HL-60 (cell line): ENCODE data around the gene PLCD4.

Experiments used
- DNase-seq, 2 experiments: peaks; one replicate each; pipeline ENCODE4 v3.0.0-alpha.2; 2010 to 2020; ENCODE audit warnings: low read depth in 1 of 2, low spot score in 1 of 2
- H3K27ac ChIP-seq: fragments of 250-450 bp; sonication (Bioruptor Pico); replicated peaks from 2 replicates; pipeline ENCODE4 v1.5.1; 2020; ENCODE audit warnings: mild to moderate bottlenecking, moderate library complexity
- H3K27me3 ChIP-seq: fragments of 250-450 bp; sonication (Bioruptor Pico); 2 replicates; pipeline ENCODE4 v1.5.1; 2021; ENCODE audit warnings: mild to moderate bottlenecking, moderate library complexity; ENCODE audit not compliant: insufficient read depth, poor library complexity, severe bottlenecking
- H3K4me3 ChIP-seq: replicated peaks from 2 replicates; pipeline ENCODE4 v1.5.1; 2011; ENCODE audit warnings: mild to moderate bottlenecking, control low read depth, low read length; ENCODE audit not compliant: insufficient read depth
- GABPA ChIP-seq: IDR thresholded peaks from 2 replicates; pipeline ENCODE4 v1.6.1; 2012; ENCODE audit warnings: low read depth
- POLR2AphosphoS5 ChIP-seq: IDR thresholded peaks from 2 replicates; pipeline ENCODE4 v1.6.1; 2012; ENCODE audit warnings: low read depth
- SPI1 ChIP-seq: IDR thresholded peaks from 2 replicates; pipeline ENCODE4 v1.6.1; 2012; ENCODE audit warnings: low read depth, mild to moderate bottlenecking, borderline replicate concordance
- TF ChIP-seq, protein P1 (sequence below): IDR thresholded peaks from 2 replicates; pipeline ENCODE4 v1.6.1; 2012; ENCODE audit warnings: low read depth; ENCODE audit not compliant: insufficient replicate concordance
- TF ChIP-seq, protein P2 (sequence below): IDR thresholded peaks from one replicate; pipeline ENCODE4 v1.5.1; 2011; ENCODE audit warnings: low read length, control low read depth, inconsistent platforms; ENCODE audit not compliant: insufficient read depth

PLCD4 gene

DNA sequence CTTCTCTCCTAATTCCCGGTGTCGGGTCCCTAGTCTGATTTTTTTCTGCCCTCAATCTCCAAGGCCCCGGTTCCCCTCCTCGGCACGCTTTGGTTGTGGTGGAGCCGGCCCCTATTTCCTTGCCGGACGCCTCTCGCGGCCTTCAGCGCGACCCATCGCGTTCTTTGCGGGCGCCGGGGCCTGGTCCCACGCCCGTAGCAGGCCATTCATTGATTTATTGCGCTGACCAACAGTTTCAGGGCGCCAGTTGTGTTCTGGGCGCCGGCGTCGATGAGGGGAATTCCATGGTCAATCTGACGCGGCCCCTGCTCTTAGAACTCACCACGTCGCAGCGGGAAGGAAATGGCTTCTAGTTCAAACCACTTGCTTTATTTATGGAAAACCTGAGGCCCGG is 38.7 kb upstream of the PLCD4 start:
- no peak for TF ChIP-seq GABPA
- TF ChIP-seq, protein P1, sequence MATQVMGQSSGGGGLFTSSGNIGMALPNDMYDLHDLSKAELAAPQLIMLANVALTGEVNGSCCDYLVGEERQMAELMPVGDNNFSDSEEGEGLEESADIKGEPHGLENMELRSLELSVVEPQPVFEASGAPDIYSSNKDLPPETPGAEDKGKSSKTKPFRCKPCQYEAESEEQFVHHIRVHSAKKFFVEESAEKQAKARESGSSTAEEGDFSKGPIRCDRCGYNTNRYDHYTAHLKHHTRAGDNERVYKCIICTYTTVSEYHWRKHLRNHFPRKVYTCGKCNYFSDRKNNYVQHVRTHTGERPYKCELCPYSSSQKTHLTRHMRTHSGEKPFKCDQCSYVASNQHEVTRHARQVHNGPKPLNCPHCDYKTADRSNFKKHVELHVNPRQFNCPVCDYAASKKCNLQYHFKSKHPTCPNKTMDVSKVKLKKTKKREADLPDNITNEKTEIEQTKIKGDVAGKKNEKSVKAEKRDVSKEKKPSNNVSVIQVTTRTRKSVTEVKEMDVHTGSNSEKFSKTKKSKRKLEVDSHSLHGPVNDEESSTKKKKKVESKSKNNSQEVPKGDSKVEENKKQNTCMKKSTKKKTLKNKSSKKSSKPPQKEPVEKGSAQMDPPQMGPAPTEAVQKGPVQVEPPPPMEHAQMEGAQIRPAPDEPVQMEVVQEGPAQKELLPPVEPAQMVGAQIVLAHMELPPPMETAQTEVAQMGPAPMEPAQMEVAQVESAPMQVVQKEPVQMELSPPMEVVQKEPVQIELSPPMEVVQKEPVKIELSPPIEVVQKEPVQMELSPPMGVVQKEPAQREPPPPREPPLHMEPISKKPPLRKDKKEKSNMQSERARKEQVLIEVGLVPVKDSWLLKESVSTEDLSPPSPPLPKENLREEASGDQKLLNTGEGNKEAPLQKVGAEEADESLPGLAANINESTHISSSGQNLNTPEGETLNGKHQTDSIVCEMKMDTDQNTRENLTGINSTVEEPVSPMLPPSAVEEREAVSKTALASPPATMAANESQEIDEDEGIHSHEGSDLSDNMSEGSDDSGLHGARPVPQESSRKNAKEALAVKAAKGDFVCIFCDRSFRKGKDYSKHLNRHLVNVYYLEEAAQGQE: no peak
- TF ChIP-seq POLR2AphosphoS5: no peak
- TF ChIP-seq, protein P2, sequence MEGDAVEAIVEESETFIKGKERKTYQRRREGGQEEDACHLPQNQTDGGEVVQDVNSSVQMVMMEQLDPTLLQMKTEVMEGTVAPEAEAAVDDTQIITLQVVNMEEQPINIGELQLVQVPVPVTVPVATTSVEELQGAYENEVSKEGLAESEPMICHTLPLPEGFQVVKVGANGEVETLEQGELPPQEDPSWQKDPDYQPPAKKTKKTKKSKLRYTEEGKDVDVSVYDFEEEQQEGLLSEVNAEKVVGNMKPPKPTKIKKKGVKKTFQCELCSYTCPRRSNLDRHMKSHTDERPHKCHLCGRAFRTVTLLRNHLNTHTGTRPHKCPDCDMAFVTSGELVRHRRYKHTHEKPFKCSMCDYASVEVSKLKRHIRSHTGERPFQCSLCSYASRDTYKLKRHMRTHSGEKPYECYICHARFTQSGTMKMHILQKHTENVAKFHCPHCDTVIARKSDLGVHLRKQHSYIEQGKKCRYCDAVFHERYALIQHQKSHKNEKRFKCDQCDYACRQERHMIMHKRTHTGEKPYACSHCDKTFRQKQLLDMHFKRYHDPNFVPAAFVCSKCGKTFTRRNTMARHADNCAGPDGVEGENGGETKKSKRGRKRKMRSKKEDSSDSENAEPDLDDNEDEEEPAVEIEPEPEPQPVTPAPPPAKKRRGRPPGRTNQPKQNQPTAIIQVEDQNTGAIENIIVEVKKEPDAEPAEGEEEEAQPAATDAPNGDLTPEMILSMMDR: no peak
- TF ChIP-seq SPI1: no peak
- DNase-seq: peak in 1 of 2 experiments; percentile 32

DNA sequence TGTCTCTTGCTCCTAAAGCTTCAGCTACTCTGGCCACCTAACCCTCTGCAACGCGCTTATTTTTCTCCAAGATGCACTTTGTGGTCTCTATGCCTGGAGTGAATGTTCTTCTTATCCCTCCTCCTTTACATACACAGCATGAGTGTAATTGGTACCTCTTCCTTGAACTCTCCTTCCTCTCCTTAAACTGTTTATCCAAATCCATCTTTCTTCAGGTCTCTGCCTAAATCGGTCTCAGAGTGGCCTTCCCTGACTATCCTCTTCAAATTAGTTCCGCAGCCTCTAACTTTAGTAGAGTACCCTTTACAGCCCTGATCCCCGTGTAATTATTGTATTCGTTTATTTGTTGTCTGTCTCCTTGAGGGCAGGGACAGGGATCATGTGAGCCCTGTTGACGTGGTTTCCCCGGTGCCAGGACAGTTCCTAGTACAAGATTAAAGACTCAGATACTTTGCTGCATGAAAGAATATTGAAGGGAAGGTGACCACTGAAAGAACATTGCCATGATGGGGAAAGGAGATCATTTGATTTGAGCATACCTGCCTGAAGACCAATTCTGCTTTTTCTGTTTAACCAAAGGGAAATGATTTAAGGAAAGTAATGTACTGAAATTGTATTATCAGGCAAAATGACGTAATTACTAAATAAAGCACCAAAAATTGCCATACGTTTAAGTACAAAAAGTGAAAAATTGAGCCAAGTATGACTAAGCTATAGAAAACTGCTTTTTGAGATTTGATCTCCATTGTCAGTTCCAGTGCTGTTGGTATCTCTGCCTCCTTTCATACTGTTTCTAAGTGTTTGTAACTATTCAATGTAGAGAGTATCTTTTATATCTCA is 37.8 kb upstream of the PLCD4 start:
- peak in 1 of 2 experiments; percentile 5 for DNase-seq
- Histone ChIP-seq H3K27me3 (no peaks in the 10 kb centered on the region), H3K27ac (peak overlapping the region; percentile 98), H3K4me3 (peak overlapping the region; percentile 76)
- TF ChIP-seq GABPA: no peak
- no peak for TF ChIP-seq SPI1
- TF ChIP-seq, protein P1: no peak
- TF ChIP-seq, protein P2: no peak
- no peak for TF ChIP-seq POLR2AphosphoS5

More for the DNA sequence above, 38.7 kb upstream of the PLCD4 start:
- peak overlapping the region; percentile 76 for H3K4me3 ChIP-seq
- peak overlapping the region; percentile 98 for H3K27ac ChIP-seq
- no peaks in the 10 kb centered on the region for H3K27me3 ChIP-seq

DNA sequence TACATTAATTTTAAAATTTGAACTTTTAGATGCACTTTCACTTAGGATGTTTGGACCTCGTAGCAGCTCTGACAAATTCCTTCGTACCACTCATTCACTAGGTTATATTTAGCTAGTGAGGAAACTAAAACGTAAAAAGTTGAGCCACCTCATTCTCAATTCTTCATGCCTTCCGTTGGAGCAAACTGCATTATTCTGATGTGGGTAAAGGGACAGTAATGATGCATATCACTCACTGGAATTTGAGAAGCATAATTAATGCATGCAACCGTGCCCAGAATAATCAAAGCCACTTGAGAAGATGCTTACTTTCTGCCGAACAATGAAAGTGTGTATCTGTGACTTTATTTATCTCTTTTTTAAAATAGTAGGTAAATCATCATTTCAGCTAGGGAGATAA is 36.8 kb upstream of the PLCD4 start:
- peak overlapping the region; percentile 2; the same call in 1 of the 2 replicates for H3K4me3 ChIP-seq
- 0 out of 2 replicates have a peak overlapping the region, but pooled peaks have one; percentile 98 for H3K27ac ChIP-seq
- DNase-seq: no peak
- no peaks in the 10 kb centered on the region for H3K27me3 ChIP-seq
- no peak for TF ChIP-seq POLR2AphosphoS5
- TF ChIP-seq SPI1: no peak
- TF ChIP-seq, protein P2: no peak
- TF ChIP-seq, protein P1: no peak
- no peak for TF ChIP-seq GABPA
